COR-L47 (cell line): ENCODE data around the gene SLC6A7.
A peak's percentile ranks its signal among the peaks of the same experiment; 100 is the strongest.

Source experiments
- DNase-seq: peaks from one replicate; lab custom pipeline; 2025; lab: John Stamatoyannopoulos, UW

Gene SLC6A7

DNA sequence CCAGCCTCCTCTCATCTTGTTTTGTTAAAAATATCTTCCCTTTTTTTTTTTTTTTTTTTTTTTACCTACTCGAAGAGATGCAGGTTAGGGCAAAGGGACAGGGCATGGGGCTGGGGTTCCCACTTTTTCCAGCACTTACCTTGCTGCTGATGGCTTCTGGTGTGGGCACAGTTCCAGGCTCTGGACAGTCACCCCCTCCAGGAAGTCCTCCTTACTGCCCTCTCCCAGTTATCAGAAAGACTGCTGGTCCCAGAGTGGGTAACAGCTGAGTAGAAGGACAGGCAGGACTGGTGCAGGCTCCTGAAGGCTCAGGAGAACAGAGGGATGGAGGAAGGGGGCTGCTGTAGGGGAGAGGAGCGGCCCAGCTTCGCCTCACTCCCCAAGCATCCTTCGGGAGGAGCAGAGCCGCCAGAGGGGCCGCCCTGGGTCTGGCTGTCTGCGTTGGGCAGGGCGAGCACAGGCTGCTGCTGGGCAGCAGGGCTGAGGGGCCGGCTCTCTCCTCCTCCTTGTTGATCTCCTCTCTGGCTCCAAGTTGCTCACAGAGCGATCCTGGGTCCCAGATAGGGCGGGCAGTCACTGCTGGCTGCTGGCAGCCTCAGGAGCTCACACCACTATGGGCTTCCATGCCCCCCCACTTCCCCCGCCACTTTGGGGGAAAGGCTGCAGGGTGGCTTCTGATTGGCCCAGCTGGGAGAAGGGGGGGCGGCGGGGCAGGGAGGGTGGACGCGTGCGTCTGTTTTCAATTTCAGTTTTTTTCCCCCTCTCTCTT lies 34.4 kb upstream of the SLC6A7 start, which contains the start of gene PDGFRB:
TSS of gene PDGFRB (minus strand) at position 588 of the 769 bp plus-strand sequence. CDS start 18,798 bp downstream, outside the sequence.
- peak; percentile 39 for DNase-seq

GRCh38 chr5:150156027-150156368 lies 33.9 kb upstream of the SLC6A7 start:
- DNase-seq, result no peak

GRCh38 chr5:150156540-150156939 lies 33.3 kb upstream of the SLC6A7 start:
- DNase-seq, result no peak

DNA sequence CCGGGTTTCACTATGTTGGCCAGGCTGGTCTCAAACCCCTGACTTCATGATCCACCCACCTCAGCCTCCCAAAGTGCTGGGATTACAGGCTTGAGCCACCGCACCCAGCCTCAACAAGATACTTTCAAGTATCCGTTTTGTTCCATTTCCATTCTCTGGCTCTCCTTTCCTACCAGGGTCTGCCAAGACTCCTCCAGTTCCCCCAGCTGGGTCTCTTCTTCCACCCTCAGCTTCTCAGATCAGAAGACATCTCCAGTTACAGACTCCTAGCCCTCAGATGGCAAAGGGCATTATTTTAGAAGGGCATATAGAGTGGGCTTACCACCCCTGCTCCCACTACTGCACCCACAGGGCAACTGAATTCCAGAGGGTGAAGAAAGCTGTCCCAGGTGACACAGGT lies 32.7 kb upstream of the SLC6A7 start:
- DNase-seq, result no peak

- no peak for DNase-seq
These were observed 31.5 kb upstream of the SLC6A7 start for GRCh38 chr5:150158170-150158949.

GRCh38 chr5:150159031-150159430 lies 30.8 kb upstream of the SLC6A7 start:
- no peak for DNase-seq

- DNase-seq, result no peak
These were observed 30.1 kb upstream of the SLC6A7 start for GRCh38 chr5:150159741-150160179.

DNA sequence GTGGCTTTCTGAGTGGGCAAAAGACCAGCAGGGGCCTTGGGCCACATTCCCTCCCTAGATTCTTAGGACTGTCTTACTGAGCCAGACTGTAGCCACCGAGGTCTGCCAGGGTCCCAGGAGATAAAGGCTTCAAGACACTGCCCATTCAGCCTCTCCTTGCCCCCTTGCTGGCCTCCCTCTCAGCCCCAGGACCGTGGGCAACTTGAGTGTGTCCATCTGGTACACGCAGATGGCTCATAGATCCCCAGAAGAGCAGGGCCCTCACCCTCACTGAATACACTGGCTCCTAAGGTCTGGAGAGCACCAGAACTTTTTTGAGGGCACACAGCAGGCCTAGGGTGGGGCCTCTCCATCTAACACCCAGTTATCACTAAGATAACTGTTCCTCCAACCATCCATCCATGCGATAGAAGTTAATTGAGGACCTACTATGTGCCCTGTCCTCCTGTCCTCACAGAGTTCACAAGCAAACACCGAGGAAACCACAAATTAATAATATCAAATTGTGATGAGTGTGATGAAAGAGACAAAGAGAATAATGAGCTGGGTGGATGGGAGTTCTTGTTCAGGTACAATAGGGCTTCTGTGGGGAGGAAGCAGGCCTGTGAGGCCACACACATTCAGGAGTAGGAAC lies 29.3 kb upstream of the SLC6A7 start:
- no peak for DNase-seq

DNA sequence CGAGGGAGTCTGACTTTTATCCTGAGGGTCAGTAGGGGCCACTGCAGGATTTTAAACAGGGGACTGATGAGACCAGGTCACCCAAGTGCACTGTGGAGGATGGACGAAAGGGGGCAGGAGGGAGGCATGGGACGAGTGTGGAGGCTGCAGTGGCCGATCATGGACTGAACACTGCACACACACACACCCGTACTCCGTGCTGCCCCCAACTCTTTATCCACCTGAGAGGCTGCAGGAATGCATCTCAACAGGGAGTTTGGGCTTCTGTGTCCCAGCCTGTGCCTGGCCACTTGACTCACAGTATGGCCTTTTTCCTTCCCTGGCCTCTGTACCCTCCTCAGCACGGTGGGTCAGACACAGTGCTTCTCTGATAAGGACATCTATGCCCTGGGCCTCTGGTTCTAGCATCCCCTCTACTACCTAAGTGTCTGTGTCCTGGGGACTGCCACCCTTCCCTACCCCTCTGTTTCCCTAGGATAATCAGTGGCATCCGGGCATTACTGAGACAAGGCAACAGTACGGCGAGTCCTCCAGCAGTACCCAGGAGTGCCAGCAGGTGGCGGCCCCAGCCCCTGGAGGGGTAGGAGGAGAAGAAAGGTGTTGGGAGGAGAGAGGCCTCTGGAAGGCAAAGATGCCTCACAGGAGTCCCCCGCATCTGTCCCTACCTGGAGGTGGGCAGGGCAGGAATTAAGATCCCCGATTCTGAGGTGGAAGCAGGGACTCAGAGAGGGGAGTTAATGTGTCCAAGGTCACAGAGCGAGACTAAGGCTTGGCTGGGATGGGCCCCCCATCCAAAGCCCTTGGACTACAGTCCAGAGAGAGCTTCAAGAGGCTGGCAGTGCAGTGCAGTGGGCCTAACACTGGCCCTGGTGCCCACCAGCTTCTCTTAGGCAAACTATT lies 28.4 kb upstream of the SLC6A7 start:
- DNase-seq, result peak; percentile 43

GRCh38 chr5:150162142-150162513 lies 27.7 kb upstream of the SLC6A7 start:
- no peak for DNase-seq

- DNase-seq, result no peak
These were observed 26.8 kb upstream of the SLC6A7 start for GRCh38 chr5:150163035-150163434.

- no peak for DNase-seq
These were observed 26.3 kb upstream of the SLC6A7 start for GRCh38 chr5:150163547-150164059.

DNA sequence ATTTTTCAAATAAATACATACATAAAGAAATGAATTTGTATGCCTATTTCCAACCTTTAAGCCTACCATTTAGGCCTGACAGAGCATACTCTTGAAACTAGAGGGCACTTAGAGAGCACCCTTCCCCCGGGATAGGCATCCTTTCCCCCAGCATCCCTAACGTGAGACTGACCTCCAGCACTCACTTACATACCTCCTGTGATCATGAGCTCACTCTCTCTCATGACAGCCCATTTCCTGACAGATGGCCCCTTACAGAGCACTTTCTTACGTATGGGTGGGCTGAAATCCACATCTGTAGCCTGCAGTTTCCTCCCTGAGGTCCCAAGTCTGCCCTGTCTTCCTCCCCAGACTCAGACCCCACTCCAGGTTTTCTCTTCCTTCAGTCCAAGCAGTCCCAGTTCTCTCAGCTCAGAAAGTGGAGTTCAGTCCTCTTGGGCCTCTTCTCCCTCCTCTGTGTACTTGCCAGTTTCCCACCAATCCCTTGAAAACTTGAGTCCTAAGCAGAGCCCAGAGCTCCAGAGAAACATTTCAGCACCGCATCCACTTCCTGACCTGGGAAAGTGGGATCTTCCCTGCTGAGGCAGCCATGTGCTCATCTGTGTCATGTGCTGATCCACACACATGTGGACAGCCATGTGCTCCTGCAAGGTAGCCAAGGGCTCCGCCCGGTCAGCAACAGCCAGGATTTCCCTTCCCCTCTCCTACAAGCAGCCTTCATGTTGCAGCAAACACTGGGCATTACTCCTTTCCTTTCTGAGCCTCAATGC lies 25.5 kb upstream of the SLC6A7 start:
- no peak for DNase-seq

GRCh38 chr5:150166037-150166649 lies 23.7 kb upstream of the SLC6A7 start:
- DNase-seq, result no peak

DNA sequence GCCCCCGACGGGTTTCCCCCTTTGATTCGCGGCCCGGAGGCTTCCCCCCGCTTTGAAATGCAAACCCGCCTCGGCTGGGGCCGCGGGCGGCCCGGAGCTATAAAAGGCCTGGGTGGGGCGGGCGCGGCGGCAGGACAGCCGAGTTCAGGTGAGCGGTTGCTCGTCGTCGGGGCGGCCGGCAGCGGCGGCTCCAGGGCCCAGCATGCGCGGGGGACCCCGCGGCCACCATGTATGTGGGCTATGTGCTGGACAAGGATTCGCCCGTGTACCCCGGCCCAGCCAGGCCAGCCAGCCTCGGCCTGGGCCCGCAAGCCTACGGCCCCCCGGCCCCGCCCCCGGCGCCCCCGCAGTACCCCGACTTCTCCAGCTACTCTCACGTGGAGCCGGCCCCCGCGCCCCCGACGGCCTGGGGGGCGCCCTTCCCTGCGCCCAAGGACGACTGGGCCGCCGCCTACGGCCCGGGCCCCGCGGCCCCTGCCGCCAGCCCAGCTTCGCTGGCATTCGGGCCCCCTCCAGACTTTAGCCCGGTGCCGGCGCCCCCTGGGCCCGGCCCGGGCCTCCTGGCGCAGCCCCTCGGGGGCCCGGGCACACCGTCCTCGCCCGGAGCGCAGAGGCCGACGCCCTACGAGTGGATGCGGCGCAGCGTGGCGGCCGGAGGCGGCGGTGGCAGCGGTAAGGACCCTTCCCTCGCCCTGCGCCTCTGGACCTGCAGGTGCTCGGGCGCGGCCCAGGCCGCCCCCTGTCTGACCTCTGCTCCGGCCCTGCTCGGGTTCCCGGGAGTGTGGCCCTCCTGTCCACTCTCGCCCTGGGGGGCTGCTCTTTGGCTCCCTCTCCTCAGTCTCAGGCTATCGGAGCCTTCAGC lies 23.0 kb upstream of the SLC6A7 start, which contains the start of gene CDX1:
TSS of gene CDX1 (plus strand) at position 129 of the 862 bp plus-strand sequence. CDS start at position 228, 99 bp downstream.
- DNase-seq, result no peak

GRCh38 chr5:150167512-150167850 lies 22.4 kb upstream of the SLC6A7 start:
- DNase-seq, result no peak

DNA sequence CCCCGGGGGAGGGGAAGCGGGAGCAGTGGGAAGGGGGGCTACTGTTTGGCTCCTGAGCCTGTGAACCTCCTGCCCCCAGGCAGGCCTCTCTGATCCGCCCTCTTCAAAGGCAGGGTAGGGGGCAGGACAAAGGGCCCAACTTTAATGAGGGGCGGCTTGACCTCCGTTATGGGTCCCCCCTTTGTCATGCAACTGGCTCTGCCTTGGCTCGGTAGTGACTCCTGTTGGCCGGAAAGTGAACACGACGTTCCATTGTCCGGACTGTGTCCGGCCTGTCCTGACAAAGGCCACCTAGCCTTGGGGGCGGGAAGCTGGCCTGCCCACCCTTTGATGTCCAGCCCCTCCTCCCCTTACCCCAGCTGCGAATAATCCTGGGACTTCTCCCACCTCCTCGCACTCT lies 22.0 kb upstream of the SLC6A7 start:
- no peak for DNase-seq

DNA sequence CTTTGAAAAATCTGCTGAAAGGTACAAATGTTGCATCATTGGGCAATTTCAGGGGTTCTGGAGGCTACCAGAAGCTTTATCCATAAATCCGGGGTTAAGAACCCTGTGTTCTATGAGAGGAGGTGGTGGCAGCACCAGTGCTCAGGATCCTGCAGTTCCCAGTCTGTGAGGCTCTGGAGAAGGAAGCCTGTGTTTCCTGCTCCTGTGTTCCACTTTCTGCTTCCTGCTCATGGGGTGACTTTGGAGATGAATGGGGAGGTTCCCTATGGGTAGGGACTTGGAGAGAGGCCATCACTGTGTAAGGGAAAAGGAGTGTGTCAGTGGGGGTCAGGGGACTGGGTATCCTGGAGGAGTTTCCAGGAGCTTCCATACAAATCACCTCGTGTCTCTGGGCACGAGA lies 21.0 kb upstream of the SLC6A7 start:
- DNase-seq, result no peak

- no peak for DNase-seq
These were observed 17.7 kb upstream of the SLC6A7 start for GRCh38 chr5:150172145-150172544.
